GM18498 (cell line): ENCODE data around the gene TBC1D22A.
"Not testable (repeated sequence)": the region's sequence is repeated elsewhere in the genome, so short reads cannot be mapped to it uniquely, and the experiment has no call there.

Experiments
- ATAC-seq: cut with Tn5 transposase; IDR thresholded peaks from one replicate; pipeline ENCODE4 v1.9.1; 2021; ENCODE audit warnings: mild to moderate bottlenecking, moderate library complexity; ENCODE audit not compliant: unreplicated experiment

The TBC1D22A gene

GRCh38 chr22:47125603-47126002 is 363.2 kb downstream of the TBC1D22A start:
- ATAC-seq, result no peak

DNA sequence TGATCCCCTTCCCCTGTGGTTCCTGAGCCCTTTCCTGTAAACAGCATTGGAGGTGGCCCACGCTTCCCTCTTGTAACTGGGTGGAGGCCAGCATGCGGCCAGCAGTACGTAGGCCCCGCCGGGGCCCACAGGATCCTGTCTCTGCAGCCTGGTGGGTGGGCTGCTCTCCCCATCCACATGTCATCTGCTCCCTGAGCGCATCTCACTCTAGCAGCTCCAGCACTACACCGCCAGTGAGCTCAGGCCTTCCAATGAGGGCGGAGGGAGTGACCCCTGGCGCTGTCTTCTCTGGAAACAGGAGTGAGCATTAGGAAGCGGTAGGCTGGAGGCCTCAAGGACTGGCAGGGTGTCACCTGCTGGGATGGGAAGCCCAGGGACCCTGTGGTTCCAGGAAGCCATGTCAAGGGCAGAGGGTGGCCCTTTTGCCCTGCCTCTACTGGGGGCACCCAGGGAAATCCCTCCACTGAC is 363.9 kb downstream of the TBC1D22A start:
- no peak for ATAC-seq

- ATAC-seq, result no peak
Measured at GRCh38 chr22:47127441-47127871, 365.0 kb downstream of the TBC1D22A start.

- no peak for ATAC-seq
Measured at GRCh38 chr22:47128216-47128615, 365.8 kb downstream of the TBC1D22A start.

- no peak for ATAC-seq
Measured at GRCh38 chr22:47128622-47129215, 366.3 kb downstream of the TBC1D22A start.

GRCh38 chr22:47129902-47130635 is 367.6 kb downstream of the TBC1D22A start:
- no peak for ATAC-seq

- no peak for ATAC-seq
Measured at GRCh38 chr22:47130883-47131631, 368.6 kb downstream of the TBC1D22A start.

GRCh38 chr22:47131632-47132427 is 369.4 kb downstream of the TBC1D22A start:
- ATAC-seq, result no peak

DNA sequence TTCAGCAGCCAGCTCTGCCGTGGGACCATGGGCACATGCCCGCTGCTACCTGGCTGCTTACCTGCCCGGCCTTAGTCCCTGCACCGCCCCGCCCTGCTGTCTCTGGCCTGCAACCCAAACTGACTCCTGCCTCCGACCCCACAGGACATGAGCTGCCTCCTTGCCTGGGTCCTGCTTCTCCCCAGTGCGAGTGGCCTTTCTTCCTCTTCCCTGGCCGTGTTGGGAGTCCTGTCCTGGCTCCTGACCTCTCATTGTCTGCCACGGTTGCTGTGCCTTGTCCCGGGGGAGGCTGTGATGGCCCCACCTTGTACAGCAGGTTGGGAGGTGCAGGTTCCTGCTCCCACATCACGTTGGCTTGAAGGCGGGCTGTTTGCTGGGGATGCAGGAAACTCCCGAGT is 370.0 kb downstream of the TBC1D22A start:
- no peak for ATAC-seq

- no peak for ATAC-seq
Measured at GRCh38 chr22:47133061-47133969, 370.9 kb downstream of the TBC1D22A start.

DNA sequence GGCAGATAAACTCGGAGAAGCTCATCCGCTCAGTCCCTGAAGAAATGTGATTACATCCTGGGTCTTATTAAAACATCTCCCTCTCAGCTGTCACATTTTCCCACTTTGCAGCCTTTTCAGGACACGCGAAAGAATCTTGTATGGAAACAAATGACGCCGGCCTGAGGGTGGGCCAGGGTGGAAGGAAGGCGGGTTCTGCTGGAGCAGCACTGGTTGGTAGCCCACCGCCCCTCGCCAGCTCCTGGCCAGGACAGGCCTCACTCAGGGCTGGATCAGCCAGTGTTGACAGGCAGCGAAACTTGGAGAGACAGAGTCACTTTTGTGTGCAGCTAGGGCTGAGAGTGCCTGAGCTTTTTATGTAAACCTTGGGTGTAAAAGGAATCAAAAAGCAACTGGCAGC is 371.8 kb downstream of the TBC1D22A start:
- ATAC-seq, result no peak

DNA sequence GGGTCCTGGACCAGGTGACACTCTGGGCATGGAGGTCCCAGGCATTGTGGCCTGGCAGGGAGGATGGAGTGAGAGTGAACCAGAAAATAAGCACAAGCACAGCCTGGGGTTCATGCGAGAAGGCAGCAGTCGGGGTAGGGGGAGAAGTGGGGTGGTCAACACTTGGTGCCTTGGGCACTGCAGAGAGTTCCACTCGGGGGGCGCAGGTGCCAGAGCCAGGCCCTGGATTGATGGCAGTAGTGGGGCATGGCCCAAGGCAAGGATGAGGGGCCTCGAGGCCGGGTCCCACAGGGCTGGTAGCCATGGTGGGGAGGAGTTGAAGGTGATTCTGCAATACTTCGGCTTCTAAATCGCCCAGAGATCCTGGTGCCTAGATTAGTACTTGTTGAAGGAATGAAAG is 372.9 kb downstream of the TBC1D22A start:
- ATAC-seq, result no peak

GRCh38 chr22:47136050-47136449 is 373.6 kb downstream of the TBC1D22A start:
- ATAC-seq, result no peak

- no peak for ATAC-seq
Measured at GRCh38 chr22:47136671-47137070, 374.2 kb downstream of the TBC1D22A start.

- no peak for ATAC-seq
Measured at GRCh38 chr22:47139013-47139789, 376.8 kb downstream of the TBC1D22A start.

GRCh38 chr22:47139790-47140119 is 377.3 kb downstream of the TBC1D22A start:
- no peak for ATAC-seq

DNA sequence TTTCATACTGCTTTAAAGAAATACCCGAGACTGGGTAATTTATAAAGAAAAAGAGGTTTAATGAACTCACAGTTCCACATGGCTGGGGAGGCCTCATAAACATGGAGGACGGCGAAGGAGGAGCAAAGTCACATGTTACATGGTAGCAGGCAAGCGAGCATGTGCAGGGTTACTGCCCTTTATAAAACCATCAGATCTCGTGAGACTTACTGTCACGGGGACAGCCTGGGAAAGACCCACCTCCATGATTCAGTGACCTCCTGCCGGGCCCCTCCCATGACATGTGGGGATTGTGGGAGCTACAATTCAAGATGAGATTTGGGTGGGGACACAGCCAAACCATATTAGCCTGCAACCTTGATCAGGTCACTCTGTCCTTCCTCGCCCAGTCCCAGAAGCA is 378.5 kb downstream of the TBC1D22A start:
- ATAC-seq, result not testable (repeated sequence)

DNA sequence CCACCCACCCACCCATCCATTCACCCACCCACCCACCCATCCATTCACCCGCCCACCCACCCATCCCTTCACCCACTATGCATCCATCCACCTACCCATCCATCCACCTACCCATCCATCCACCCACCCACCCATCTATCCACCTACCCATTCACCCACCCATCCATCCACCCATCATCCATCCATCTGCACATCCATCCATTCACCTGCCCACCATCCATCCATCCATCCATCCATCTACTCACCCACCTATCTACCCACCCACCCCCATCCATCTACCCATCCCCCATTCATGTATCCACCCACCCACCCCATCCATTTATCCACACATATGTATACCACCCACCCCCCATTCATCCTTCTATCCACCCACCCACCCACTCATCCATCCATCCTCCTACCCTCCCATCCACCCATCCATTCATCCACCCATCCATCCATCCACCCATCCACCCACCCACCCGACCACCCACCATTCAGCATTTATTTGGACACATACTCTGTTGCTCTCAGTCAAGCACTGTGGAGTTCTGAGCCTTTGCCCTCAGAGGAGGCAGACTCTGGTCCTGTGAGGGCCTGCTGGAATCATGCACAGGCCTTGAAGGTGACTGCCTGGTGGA is 380.1 kb downstream of the TBC1D22A start:
- no peak for ATAC-seq
